ENCODE data around the gene CCDC183.

DNA sequence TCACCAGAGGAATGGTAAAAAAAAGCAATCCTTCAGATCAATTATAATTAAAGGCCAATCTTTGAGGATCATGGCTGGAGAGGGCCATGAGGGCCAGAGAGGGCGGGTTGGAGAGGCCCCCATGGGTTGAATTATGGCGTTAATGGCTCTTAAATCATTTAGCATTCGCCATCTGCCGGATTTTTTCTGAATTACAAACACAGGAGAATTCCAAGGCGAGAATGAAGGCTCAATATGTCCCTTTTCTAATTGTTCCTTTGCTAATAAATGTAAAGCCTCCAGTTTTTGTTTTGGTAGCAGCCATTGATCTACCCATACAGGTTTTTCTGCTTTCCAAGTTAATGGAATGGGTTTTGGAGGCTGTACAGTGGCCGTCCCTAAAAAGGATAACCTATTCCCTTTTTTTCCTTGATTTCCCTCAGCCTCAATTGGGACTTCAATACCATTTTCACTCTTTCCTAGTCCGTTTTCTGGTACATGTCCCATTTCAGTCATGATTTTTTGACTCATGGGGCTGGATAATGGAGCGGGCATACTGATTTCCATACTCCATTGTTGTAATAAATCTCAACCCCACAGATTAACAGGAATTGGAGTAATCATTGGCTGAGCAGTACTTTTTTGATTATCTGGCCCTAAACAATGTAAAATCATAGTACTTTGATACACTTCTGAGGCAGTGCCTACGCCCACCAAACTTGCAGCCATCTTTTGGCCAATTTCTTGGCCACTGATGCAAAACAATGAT lies 11.7 kb upstream of the CCDC183 start:
- TF ChIP-seq ZNF274 (IDR thresholded peaks at IDR 0.05; ENCODE audit: low read depth, low read length), result no peak
- TF ChIP-seq SUZ12 (IDR thresholded peaks at IDR 0.05; ENCODE audit: extremely low read depth, insufficient read depth, insufficient read length), result no peak
